Mesodermal cell (in vitro differentiated cells): ENCODE measurements around the gene NMBR. TPM values are rescaled to one million over a fixed set of nuclear protein-coding genes. Genes with fewer than 3 reads are reported as not detected.
"Not testable (repeated sequence)": the region's sequence is repeated elsewhere in the genome, so short reads cannot be mapped to it uniquely, and the experiment has no call there.

Source experiments
- H3K27ac ChIP-seq: 2 replicates; pipeline ENCODE4 v1.7.0; 2013; ENCODE audit warnings: mild to moderate bottlenecking, low read depth, low read length, moderate library complexity; ENCODE audit not compliant: severe bottlenecking
- H3K36me3 ChIP-seq: 2 replicates; pipeline ENCODE4 v1.7.1; 2013; ENCODE audit warnings: mild to moderate bottlenecking, low read length, moderate library complexity; ENCODE audit not compliant: control insufficient read depth, insufficient read depth
- H3K4me1 ChIP-seq: one replicate; pipeline ENCODE4 v1.7.1; 2013; ENCODE audit warnings: mild to moderate bottlenecking, low read length; ENCODE audit not compliant: insufficient read depth, control insufficient read depth, poor library complexity, severe bottlenecking
- H3K4me3 ChIP-seq: 2 replicates; pipeline ENCODE4 v1.7.0; 2013; ENCODE audit warnings: low read length, control low read depth, mild to moderate bottlenecking; ENCODE audit not compliant: insufficient read depth, poor library complexity, severe bottlenecking; ENCODE audit errors: extremely low read depth
- H3K9me3 ChIP-seq: 2 replicates; pipeline ENCODE4 v1.7.1; 2013; ENCODE audit warnings: mild to moderate bottlenecking, low read length, moderate library complexity; ENCODE audit not compliant: control insufficient read depth
- WGBS, 2 experiments: methylation state at CpG; one replicate each; pipeline ENCODE4 v1.1.5; 2013; ENCODE audit warnings: missing lambda C conversion rate in 2 of 2; ENCODE audit not compliant: insufficient coverage in 2 of 2; 5-methylcytosine and 5-hydroxymethylcytosine counted together
- polyA plus RNA-seq, 2 experiments: library from polyadenylated mRNA; stranded (reverse); fragments of 50-300 nt; gene quantifications; one replicate each; pipeline ENCODE4 v1.2.3, GENCODE V29; 2013

NMBR gene
- not detected for polyA plus RNA-seq (2013, experiment 1 of 2)
- not detected for polyA plus RNA-seq (2013, experiment 2 of 2)

DNA sequence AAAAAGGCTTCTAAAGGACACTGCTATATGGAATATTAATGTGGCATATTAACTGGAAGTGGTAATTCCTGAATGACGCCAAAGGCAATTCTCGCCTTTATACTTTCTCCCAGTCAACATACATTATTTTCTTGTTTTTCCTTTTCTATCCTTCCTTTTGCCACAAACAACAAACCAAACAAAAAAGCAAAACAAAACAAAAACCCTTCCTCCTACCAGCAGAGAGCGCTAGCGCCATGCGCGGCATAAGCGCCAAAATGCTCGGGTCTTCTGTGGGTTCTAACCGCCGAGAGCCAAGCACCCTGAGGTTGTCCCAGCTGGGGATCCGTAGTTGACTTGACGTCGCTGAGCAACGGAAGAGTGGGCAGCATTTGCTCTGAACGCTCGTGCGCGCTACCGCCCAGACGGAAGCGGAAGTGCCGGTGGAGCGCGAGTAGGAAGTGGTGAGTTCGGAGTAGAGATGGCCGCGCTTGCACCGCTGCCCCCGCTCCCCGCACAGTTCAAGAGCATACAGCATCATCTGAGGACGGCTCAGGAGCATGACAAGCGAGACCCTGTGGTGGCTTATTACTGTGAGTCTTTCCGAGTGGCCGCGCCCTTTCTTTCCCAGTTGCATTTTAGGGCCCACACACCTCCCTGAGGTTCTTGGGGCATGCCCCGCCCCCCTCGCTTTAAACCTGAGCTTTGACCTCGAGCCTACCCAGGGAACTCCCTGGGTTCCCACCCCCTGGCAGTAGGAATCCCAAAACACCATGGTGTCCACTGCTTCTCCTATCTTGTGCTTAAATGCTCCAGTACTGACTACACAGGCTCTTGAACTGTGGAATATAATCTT is at the start of gene NMBR, which contains the start of gene VTA1:
TSS of gene NMBR (minus strand) at position 295 of the 835 bp plus-strand sequence. CDS start 58,464 bp downstream, outside the sequence.
TSS of gene VTA1 (plus strand) at position 436 of the 835 bp plus-strand sequence. CDS start at position 461, 25 bp downstream.
- peaks cover 5% of the 10 kb centered on the region for H3K36me3 ChIP-seq
- whole genome bisulfite sequencing, 2 experiments: 0 to 1% methylated on average over 28 to 33 of the region's 38 CpGs
- peak within 1 kb of the TSS; percentile 85 for H3K4me3 ChIP-seq
- peak within 1 kb of the TSS; percentile 58 for H3K27ac ChIP-seq
- no peaks in the 10 kb centered on the region for H3K9me3 ChIP-seq
- peaks cover 8% of the 10 kb centered on the region for H3K4me1 ChIP-seq

DNA sequence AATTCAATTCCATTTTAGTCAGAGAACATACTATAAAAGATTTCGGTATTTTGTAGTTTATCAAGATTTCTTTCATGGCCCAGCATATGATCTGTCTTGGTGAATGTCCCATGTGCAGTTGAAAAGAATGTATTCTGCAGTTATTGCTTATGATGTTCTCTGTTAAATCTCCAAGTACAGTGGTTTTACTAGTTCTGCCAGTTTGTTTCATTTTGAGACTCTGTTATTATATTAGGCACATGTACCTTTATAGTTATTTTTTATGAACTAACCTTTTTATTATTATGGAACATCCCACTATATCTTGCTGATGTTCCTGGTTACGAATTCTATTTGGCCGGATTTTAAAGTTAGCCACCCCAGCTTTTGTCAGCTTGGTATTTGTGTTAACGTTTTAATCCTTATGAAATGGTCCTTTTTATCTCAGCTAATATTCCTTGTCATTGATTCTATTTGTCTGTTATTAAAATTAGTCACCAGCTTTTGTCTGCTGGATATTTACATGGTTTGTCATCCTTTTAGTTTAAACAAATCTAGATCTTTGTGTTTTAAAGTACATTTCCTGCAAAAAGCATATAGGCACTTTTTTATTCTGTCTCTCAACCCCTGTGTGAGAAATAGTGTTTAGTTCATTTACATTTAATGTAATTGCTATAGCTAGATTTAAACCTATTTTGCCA is 49.1 kb upstream of the NMBR start:
- H3K4me3 ChIP-seq: no peak overlapping the region
- H3K4me1 ChIP-seq: no peaks in the 10 kb centered on the region
- peaks cover 13% of the 10 kb centered on the region for H3K36me3 ChIP-seq
- H3K9me3 ChIP-seq: no peaks in the 10 kb centered on the region
- H3K27ac ChIP-seq: no peak overlapping the region
- WGBS, 2 experiments: no CpG with 5 or more reads among the region's 4 CpGs

DNA sequence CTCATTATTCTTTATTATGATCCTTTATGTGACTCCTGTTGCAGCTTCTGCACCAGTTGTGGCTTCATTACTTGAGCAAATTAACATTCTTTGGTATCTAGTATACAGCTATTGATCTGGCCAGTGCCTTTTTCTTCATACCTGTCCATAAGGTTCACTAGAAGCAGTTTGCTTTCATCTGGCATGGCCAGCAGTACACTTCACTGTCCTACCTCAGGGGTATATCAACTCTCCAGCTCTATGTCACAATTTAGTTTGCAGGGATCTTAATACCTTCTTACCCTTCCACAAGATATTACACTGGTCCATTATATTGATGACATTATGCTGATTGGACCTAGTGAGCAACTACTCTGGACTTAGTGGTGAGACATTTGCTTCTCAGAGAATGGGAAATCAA is 46.7 kb upstream of the NMBR start:
- Histone ChIP-seq H3K27ac (no peak overlapping the region), H3K4me1 (no peaks in the 10 kb centered on the region)

DNA sequence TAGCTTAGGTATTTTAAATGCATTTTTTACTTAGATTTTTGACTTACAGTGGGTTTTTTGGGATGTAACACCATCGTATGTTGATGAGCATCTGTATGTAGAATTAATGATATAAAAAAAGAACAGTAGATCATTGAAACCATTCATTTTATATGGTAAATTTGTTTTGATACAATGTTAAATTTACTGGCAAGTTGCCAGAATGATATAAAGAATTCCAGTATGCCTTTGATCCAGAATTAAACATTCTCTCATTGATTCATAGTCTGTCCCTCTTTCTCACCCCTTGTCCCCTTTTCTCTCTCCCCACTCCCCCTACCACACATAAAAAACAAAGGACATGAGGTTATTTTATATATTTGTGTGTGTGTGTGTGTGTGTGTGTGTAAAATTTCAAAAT is 45.4 kb upstream of the NMBR start:
- no CpG with 5 or more reads among the region's 1 CpG for WGBS, 2 experiments
- Histone ChIP-seq H3K27ac (no peak overlapping the region), H3K4me3 (no peak overlapping the region), H3K36me3 (peaks cover 6% of the 10 kb centered on the region), H3K9me3 (no peaks in the 10 kb centered on the region), H3K4me1 (no peaks in the 10 kb centered on the region)

More for the DNA sequence above, 46.7 kb upstream of the NMBR start:
- Histone ChIP-seq H3K36me3 (peaks cover 10% of the 10 kb centered on the region), H3K9me3 (no peaks in the 10 kb centered on the region), H3K4me3 (no peak overlapping the region)

DNA sequence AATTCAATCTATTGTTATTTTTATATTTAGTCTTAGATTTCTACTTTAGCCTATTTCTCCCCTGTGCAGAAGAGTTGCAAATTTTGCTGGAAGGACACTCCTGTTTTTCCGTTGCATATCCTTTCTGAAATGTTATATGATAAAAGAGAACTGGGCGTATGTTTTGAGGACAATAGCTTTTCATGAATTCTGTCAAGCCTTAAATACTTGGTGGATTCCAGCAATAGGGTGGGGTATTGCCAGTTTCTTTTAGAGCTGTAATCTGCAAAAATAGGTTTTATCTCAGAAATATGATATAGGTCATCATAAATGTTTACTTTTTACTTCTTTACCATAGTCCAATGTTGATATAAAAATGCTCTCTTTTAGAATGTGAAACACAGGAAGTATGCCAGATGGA is 42.1 kb upstream of the NMBR start:
- no peaks in the 10 kb centered on the region for H3K9me3 ChIP-seq
- no peaks in the 10 kb centered on the region for H3K4me1 ChIP-seq
- H3K4me3 ChIP-seq: no peak overlapping the region
- no peak overlapping the region for H3K27ac ChIP-seq
- H3K36me3 ChIP-seq: peaks cover 6% of the 10 kb centered on the region
- 100% methylated on average over 2 of the region's 2 CpGs for WGBS, 2 experiments

DNA sequence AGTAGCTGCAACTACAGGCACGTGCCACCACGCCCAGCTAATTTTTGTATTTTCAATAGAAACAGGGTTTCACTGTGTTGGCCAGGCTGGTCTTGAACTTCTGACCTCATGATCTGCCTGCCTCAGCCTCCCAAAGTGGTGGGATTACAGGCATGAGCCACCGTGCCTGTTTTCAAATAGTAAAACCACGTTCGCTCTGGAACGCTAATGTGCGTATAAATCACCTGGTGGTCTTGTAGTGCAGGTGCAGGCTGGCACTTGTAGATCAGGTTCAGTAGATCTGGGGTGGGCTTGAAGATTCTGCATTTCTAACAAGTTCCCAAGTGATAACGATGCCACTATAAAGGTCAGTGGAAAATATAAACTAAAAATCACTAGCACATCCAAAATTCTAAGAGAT is 41.4 kb upstream of the NMBR start:
- H3K9me3 ChIP-seq, H3K4me3 ChIP-seq, H3K27ac ChIP-seq, H3K4me1 ChIP-seq, H3K36me3 ChIP-seq: not testable (repeated sequence)
- 95 to 97% methylated on average over 5 to 7 of the region's 8 CpGs for WGBS, 2 experiments

DNA sequence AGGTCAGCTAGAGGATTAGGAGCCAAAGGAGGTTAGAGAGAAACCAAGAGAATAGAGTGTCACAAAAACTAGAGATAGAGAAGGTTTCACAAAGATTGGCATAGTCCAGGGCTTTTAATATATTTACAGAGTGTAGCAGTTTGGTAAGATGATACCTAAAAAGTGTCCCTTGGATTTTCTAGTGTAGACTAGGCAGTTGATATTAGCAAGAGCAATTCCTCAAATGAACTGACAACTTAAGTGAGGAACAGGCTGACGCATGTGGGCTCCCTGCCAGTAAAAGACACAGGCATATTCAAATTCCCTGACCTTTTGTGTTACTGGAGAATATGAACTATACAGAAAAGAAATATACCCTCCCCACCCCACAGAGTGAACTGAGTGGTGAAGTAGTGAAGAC is 40.3 kb upstream of the NMBR start:
- no peak overlapping the region for H3K4me3 ChIP-seq
- WGBS, 2 experiments: no CpG with 5 or more reads among the region's 1 CpG
- H3K4me1 ChIP-seq: no peaks in the 10 kb centered on the region
- no peaks in the 10 kb centered on the region for H3K36me3 ChIP-seq
- no peak overlapping the region for H3K27ac ChIP-seq
- H3K9me3 ChIP-seq: no peaks in the 10 kb centered on the region

DNA sequence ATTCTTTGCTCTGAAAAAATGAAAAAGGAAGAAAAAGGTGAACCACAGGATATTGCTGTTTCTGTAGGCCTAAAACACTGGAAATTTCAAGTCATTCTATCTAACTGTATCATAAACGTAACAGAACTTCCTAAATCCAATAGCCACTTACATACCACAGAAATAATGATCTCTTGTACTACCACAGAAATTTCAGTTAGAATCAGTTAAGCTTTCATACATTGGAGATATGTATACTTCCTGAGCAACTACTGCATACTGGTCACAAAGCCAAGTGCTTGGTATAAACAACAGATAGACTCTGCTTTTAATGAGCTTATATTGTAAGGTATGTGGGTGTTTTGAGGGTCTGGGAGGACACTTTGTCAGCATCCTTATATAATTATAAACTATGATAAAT is 38.7 kb upstream of the NMBR start:
- no peak overlapping the region for H3K4me3 ChIP-seq
- H3K36me3 ChIP-seq: no peaks in the 10 kb centered on the region
- 100% methylated on average over 1 of the region's 1 CpG; no CpG with 5 or more reads in 1 of the 2 experiments for whole genome bisulfite sequencing, 2 experiments
- H3K9me3 ChIP-seq: no peaks in the 10 kb centered on the region
- no peaks in the 10 kb centered on the region for H3K4me1 ChIP-seq
- H3K27ac ChIP-seq: no peak overlapping the region

DNA sequence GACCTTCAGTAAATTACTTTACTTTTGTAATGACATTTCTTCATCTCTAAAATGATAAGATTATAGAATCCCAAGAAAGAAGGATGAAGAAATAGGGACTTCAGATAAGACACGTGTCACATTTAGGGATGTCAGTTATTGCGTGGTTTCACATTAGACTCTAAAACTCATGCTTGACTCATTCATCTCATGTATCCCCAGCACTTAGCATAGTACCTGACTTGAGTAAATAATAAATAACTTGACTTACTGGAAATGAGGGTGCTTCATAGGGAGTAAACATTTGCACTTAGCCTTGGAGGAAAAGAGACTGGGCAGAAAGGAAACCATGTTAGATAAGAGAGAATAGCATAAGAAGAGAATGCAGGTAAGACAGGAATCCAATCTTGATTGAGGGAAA is 37.4 kb upstream of the NMBR start:
- peaks cover 3% of the 10 kb centered on the region for H3K36me3 ChIP-seq
- 100% methylated on average over 1 of the region's 2 CpGs; no CpG with 5 or more reads in 1 of the 2 experiments for WGBS, 2 experiments
- H3K9me3 ChIP-seq: no peaks in the 10 kb centered on the region
- H3K27ac ChIP-seq: no peak overlapping the region
- no peak overlapping the region for H3K4me3 ChIP-seq
- no peaks in the 10 kb centered on the region for H3K4me1 ChIP-seq

DNA sequence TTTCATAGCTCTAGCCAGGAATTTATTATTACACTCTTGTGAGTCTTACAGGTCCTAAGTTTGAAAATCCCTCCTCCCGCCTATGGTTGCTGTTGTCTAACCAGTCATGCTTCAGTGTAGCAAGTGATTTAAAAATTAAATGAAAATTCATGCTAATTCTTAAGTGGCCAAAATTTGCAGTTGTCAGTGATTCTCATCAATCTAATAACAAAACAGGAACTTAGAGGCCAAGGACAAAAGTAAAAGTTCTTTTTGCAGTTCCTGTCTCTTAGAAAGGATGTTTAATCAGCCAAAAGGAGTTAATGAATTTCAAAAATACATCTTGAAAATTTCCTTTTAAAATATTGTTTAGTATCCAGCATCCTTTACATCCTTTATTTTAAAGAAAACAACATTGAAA is 36.4 kb upstream of the NMBR start:
- H3K36me3 ChIP-seq: peaks cover 3% of the 10 kb centered on the region
- no CpG with 5 or more reads among the region's 1 CpG for WGBS, 2 experiments
- H3K27ac ChIP-seq: no peak overlapping the region
- no peak overlapping the region for H3K4me3 ChIP-seq
- no peaks in the 10 kb centered on the region for H3K9me3 ChIP-seq
- no peaks in the 10 kb centered on the region for H3K4me1 ChIP-seq

DNA sequence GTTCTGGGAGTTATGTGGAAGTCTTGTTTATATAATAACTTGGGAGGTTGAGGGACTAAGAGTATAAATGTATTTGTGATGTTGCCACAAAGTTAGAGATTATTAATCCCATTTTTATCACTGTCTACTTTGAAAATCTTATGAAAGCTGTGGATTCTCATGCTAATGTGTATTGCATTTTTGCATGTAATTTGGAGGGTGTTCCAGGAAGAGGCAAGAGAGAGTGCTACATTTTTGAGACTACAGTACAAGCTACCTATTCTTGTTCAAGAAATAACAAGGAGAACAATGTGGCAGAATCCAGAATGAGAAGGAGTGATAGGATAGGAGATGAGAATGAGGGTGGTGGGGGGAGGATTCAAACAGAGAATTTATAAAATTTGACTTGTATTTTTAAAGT is 35.1 kb upstream of the NMBR start:
- no peaks in the 10 kb centered on the region for H3K4me1 ChIP-seq
- H3K36me3 ChIP-seq: peaks cover 14% of the 10 kb centered on the region
- H3K4me3 ChIP-seq: no peak overlapping the region
- H3K27ac ChIP-seq: no peak overlapping the region
- no peaks in the 10 kb centered on the region for H3K9me3 ChIP-seq
